GM19438 (cell line): ENCODE data around the gene LRRFIP2.
"Not testable (repeated sequence)": the region's sequence is repeated elsewhere in the genome, so short reads cannot be mapped to it uniquely, and the experiment has no call there.

Experiments
- ATAC-seq: cut with Tn5 transposase; IDR thresholded peaks from one replicate; pipeline ENCODE4 v1.9.1; 2021; ENCODE audit warnings: low read depth; ENCODE audit not compliant: unreplicated experiment

The LRRFIP2 gene

DNA sequence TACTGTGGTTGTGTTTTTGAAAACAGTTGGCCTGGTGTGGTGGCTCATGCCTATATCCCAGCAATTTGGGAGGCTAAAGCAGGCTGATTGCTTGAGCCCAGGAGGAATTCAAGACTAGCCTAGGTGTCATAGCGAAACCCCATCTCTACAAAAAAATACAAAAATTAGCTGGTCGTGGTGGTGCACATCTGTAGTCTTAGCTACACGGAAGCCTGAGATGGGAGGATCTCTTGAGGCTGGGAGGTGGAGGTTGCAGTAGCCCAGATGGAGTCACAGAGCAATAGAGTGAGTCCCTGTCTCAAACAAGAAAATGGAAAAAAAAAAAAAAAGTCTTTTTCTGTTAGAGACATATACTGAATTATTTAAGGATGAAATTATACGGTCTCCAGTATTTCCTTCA is 14.7 kb upstream of the LRRFIP2 start:
- ATAC-seq: no peak

GRCh38 chr3:37183976-37184375 is 9.6 kb upstream of the LRRFIP2 start:
- no peak for ATAC-seq

DNA sequence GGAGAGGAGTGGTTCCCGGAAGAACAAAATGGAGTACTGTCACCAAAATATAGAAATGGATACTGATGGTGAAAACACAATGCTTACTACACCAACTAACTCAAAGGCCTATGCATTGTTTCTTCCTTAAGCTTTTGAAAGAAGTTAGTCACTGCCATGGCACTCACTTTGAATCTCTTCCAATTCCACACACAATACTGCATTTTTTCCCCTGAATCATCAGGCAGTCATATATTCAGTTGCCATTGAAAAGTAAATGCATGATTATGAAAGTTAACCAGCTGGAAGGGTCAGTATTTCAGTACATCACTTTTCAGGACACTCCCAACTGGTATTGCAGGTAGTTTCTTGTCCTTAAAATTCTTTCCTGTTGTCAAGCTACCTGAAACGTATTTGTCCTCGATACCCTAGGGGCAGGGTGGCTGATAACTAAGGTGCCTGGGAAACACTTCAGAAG is 9.0 kb upstream of the LRRFIP2 start:
- ATAC-seq: no peak

- no peak for ATAC-seq
Observed at GRCh38 chr3:37182816-37183215, 8.4 kb upstream of the LRRFIP2 start.

GRCh38 chr3:37181756-37182155 is 7.4 kb upstream of the LRRFIP2 start:
- no peak for ATAC-seq

GRCh38 chr3:37179144-37179967 is 5.0 kb upstream of the LRRFIP2 start:
- no peak for ATAC-seq

DNA sequence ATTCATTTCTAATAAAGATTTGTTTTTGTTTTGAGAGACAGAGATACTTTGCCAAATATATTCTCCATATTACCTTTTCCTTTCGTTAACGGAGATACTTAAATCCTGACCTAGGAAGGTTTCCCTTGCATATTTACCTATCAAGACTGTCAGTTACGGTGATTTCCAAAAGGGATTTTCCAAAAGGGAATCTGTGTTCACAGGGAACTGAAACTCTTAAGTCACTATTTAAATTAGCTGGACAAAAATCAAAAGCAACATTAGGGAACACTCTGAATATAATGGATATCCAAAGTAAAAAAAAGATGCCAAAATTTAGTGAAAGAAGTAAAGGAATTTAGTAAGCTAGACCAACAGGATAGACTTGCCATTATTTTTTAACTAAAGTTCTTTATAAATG is 576 bp downstream of the LRRFIP2 start:
- no peak for ATAC-seq

DNA sequence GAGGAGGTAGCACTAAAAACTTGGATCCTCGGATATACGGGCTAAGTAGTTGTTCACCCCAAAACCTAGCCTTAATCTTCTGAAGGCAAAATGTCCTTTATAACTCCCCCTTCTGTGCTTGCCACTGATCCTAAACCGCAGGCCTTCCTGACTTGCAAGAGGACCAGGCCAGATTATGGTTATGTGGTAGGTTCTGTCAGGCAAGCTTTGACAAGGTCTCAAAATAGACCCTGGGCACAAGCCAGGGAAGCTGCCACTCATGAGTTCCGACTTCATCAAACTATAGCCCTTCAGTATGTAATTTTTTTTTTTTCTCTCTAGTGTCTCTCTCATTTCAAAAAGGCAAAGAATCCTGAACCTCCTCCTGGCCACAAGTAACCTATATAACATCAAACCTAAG is 3.2 kb downstream of the LRRFIP2 start:
- ATAC-seq: no peak

DNA sequence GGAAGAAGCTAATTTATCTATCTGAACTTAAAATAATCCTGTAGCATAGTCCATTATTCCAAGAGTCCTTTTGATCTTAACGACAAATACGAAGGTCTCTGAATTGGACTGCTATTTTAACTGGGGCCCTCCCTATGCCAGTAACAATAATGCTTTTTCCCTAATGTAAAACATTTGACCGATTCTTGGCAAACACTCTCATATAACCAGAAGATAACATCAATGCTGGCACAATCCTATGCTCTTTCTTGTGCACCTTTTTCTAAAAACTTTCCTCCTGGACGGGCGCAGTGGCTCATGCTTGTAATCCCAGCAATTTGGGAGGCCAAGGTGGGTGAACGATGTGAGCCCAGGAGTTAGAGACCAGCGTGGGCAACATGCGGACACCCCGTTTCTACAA is 3.9 kb downstream of the LRRFIP2 start:
- no peak for ATAC-seq

DNA sequence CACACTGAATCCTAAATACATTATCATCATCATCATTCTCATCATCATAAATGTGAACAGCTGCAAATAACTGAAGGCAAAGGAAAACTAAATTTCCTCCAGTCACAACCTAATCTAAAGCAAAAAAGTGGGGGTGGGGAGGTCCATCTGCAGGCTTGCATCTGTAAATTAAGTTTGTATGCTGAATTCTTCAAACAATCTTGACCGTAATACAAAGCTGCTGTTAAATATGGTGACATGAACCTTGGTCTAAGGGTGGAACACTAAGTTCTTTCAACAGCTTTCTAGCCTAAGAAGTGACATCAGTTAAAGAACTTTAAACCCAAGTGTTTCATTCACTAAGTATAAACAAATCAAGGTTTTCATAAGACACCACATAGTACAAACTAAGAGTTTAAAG is 4.3 kb downstream of the LRRFIP2 start:
- no peak for ATAC-seq

DNA sequence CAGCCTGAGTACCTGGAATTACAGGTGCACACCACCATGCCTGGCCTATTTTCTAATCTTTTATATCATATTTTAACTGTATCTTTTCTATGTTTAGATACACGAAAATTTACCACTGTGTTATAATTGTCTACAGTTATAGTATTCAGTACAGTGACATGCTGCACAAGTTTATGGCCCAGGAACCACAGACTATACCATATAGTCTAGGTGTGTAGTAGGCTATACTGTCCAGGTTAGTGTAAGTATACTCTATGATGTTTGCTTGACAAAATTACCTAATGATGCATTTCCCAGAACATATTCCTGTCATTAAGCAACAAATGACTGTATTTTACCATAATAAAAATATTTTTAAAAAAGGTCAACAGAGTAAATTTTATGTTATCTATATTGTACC is 5.5 kb downstream of the LRRFIP2 start:
- no peak for ATAC-seq

DNA sequence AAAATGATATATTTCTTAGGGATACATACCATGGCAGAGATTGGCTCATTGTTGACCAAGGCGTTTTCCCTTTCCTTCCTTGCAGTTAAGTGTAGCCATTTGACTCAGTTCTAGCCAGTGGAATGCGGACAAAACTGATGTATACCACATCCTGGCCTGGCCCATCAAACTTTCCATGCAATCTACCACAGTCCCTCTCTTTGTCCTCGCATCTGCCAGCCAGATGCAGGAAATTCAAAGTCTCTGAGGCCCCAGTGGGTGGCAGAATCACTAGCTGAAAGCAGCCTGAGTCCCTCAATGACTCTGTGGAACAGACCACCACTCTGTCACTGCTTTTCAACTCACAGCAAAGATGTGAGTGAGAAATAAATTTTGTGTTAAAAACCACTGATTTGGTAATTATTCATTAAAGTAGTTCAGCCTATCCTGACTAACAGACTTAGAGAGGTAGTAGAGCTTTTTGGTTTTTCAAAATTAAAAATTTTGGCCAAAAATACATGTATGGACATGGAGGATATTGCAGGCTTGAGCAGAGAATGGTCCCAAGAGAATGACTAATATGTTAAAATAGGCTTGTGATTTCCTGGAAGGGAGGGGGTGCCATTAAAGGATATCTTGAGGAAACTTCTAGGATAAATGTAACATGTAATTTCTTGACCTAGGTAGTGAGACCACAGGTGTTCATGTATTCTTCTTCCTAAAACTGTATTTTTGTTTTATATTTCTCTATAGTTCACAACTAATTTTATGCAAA is 10.9 kb downstream of the LRRFIP2 start:
- ATAC-seq: peak; percentile 49

GRCh38 chr3:37162501-37163245 is 11.7 kb downstream of the LRRFIP2 start:
- peak; percentile 74 for ATAC-seq

DNA sequence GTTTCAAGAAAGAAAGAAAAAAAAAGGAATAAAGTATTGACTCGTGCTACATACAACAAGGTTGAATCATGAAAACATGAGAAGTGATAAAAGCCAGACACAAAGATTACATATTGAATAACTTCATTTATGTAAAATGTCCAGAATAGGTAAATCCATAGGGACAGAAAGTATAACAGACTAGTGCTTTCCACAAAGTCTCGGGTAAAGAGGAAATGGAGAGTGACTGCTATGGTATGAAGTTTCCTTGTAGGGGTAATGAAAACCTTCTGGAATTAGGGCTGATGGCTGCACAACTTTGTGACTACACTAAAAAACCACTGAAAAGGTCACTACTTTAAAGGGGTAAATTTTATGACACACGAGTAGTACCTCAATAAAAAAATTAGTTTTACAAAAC is 13.0 kb downstream of the LRRFIP2 start:
- no peak for ATAC-seq

DNA sequence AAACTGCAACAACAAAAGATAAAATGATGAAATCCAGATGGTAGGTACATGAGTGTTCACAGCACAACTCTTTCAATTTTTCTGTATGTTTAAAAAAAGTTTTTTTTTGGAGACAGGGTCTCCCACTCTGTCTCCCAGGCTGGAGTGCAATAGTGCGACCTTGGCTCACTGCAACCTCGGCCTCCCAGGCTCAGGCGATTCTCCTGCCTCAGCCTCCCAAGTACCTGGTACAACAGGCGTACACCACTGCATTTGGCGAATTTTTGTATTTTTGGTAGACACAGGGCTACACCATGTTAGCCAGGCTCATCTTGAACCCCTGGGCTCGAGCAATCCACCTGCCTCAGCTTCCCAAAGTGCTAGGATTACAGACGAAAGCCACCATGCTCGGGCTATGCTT is 18.6 kb downstream of the LRRFIP2 start:
- no peak for ATAC-seq

GRCh38 chr3:37154668-37155314 is 19.6 kb downstream of the LRRFIP2 start:
- no peak for ATAC-seq

GRCh38 chr3:37150621-37151020 is 23.8 kb downstream of the LRRFIP2 start:
- ATAC-seq: no peak

DNA sequence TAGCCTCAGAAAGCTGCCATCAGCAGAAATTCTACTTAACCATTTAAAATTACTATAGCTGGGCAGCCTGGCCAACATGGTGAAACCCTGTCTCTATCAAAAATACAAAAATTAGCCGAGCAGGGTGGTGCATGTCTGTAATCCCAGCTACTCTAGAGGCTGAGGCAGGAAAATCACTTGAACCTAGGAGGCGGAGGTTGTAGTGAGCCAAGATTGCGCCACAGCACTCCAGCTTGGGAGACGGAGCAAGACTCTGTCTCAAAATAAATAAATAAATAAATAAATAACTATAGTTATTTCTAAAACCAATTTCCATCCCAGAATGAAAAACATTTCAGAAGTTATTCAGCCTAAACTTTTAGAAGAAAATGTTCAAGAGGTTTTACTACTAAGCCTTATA is 25.1 kb downstream of the LRRFIP2 start:
- ATAC-seq: no peak

DNA sequence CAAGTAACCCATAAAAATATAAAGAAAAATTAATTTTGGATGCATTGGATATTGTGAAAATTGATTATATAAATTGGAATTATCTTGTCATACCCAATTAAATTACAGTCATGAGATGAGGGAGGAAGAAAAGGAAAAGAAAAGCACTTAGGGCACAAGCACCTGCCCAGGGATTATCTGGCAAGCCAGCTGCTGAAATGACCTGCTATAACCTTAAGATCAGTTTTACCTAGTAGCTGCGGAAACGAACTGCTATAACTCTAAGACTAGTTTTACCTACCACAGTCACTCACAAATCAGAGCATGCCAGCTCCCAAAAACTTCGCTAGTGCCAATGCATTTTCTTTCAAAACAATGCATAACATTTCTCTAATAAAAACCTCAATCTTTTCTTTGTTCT is 26.2 kb downstream of the LRRFIP2 start:
- no peak for ATAC-seq

- ATAC-seq: no peak
Observed at GRCh38 chr3:37147666-37148065, 26.7 kb downstream of the LRRFIP2 start.

DNA sequence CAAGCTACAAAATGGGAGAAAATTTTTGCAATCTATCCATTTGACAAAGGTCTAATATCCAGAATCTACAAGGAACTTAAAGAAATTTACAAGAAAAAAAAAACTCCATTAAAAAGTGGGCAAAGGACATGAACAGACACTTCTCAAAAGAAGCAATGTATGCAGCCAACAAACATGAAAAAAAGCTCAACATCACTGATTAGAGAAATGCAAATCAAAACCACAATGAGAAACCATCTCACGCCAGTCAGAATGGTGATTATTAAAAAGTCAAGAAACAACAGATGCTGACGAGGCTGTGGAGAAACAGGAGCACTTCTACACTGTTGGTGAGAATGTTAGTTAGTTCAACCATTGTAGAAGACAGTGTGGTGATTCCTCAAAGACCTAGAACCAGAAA is 27.5 kb downstream of the LRRFIP2 start:
- not testable (repeated sequence) for ATAC-seq
